Endothelial cell of umbilical vein (primary cell): ENCODE measurements around the gene PPP2R3C. TPM values are rescaled to one million over a fixed set of nuclear protein-coding genes. Genes with fewer than 3 reads are reported as not detected.
A peak's percentile ranks its signal among the peaks of the same experiment; 100 is the strongest.

ENCODE experiments used
- BruUV-seq: library from RNA; stranded (reverse); fragments of 400-500 nt; replicated peaks from 2 replicates; lab custom pipeline; 2021; lab: Mats Ljungman, UMichigan
- CTCF ChIA-PET: fragments of 300-600, 350-600 bp; sonication (Branson Sonifier 250); formaldehyde crosslinking; loops from one replicate; lab custom pipeline; 2021; ENCODE audit warnings: antibody characterized with exemption, inconsistent platforms; lab: Charles Lee
- POLR2A ChIA-PET: fragments of 300-600, 350-600 bp; sonication (Branson Sonifier 250); formaldehyde crosslinking; loops from one replicate; lab custom pipeline; 2021; ENCODE audit warnings: antibody characterized with exemption, inconsistent platforms; lab: Charles Lee
- DNase-seq: peaks from one replicate; pipeline ENCODE4 v3.0.0-alpha.2; 2011; ENCODE audit warnings: low read depth, low spot score
- FAIRE-seq: peaks from 2 replicates; lab custom pipeline; 2011; peaks lifted over from hg19 to GRCh38; lab: Jason Lieb, UNC
- H2AFZ ChIP-seq: 2 replicates; pipeline ENCODE4 v1.6.0; 2012; ENCODE audit warnings: low read depth, low read length, control low read depth, inconsistent platforms
- H3K27ac ChIP-seq: 2 replicates; pipeline ENCODE4 v1.5.1; 2011; ENCODE audit warnings: low read depth, mild to moderate bottlenecking, control low read depth, low read length, moderate library complexity; ENCODE audit not compliant: insufficient read depth
- H3K27me3 ChIP-seq, 2 experiments: 2 replicates each; pipeline versions ENCODE4 v1.6.0 to v1.6.1; 2011; ENCODE audit warnings: low read length in 2 of 2, mixed read lengths in 1 of 2; ENCODE audit not compliant: control insufficient read depth in 2 of 2, insufficient read depth in 2 of 2
- H3K36me3 ChIP-seq, 2 experiments: 2 replicates in 1 of 2; 3 replicates in 1 of 2; pipeline ENCODE4 v1.5.1; 2011; ENCODE audit warnings: low read length in 2 of 2, mild to moderate bottlenecking in 1 of 2, moderate library complexity in 1 of 2; ENCODE audit not compliant: control insufficient read depth in 2 of 2, insufficient read depth in 2 of 2; ENCODE audit errors: extremely low read depth in 1 of 2
- H3K4me1 ChIP-seq: 3 replicates; pipeline ENCODE4 v1.5.1; 2011; ENCODE audit warnings: mild to moderate bottlenecking, low read length; ENCODE audit not compliant: control insufficient read depth, insufficient read depth; ENCODE audit errors: extremely low read depth
- H3K4me2 ChIP-seq: 2 replicates; pipeline ENCODE4 v1.6.1; 2011; ENCODE audit warnings: low read length, control low read depth, mixed read lengths; ENCODE audit not compliant: insufficient read depth
- H3K4me3 ChIP-seq, 3 experiments: fragments of 200-600 bp in 1 of 3; sonication (generic), shearing (Covaris generic) in 1 of 3; replicated peaks in 1 of 3; 2 replicates each; pipeline ENCODE4 v1.5.1; 2011 to 2016; ENCODE audit warnings: control low read depth in 3 of 3, low read length in 3 of 3, mild to moderate bottlenecking in 2 of 3, inconsistent platforms in 1 of 3, low read depth in 1 of 3, moderate library complexity in 1 of 3; ENCODE audit not compliant: insufficient read depth in 1 of 3
- H3K79me2 ChIP-seq: 2 replicates; pipeline ENCODE4 v1.6.0; 2012; ENCODE audit warnings: low read length, inconsistent platforms; ENCODE audit not compliant: control insufficient read depth, insufficient read depth
- H3K9ac ChIP-seq: replicated peaks from 2 replicates; pipeline ENCODE3; 2011; ENCODE audit warnings: low read length, control low read depth; ENCODE audit not compliant: insufficient read depth; ENCODE audit errors: extremely low read depth
- H3K9me1 ChIP-seq: replicated peaks from 3 replicates; pipeline ENCODE4 v1.6.0; 2011; ENCODE audit warnings: mild to moderate bottlenecking, low read length; ENCODE audit not compliant: control insufficient read depth, insufficient read depth; ENCODE audit errors: extremely low read depth
- H3K9me3 ChIP-seq: replicated peaks from 2 replicates; pipeline ENCODE4 v1.5.1; 2012; ENCODE audit warnings: low read length, inconsistent platforms; ENCODE audit not compliant: control insufficient read depth, insufficient read depth
- H4K20me1 ChIP-seq: replicated peaks from 2 replicates; pipeline ENCODE3; 2011; ENCODE audit warnings: mild to moderate bottlenecking, low read length; ENCODE audit not compliant: control insufficient read depth, insufficient read depth; ENCODE audit errors: extremely low read depth
- EZH2 ChIP-seq: IDR thresholded peaks from 2 replicates; pipeline ENCODE4 v1.6.1; 2012; ENCODE audit warnings: borderline replicate concordance, low read depth, mild to moderate bottlenecking, moderate library complexity, low read length, inconsistent platforms; ENCODE audit not compliant: severe bottlenecking
- FOS ChIP-seq: IDR thresholded peaks from 2 replicates; pipeline ENCODE4 v1.6.1; 2011; ENCODE audit warnings: mild to moderate bottlenecking, low read length, moderate library complexity, borderline replicate concordance; ENCODE audit not compliant: insufficient read depth
- GATA2 ChIP-seq: IDR thresholded peaks from 2 replicates; pipeline ENCODE4 v1.7.0; 2011; ENCODE audit warnings: low read depth, mild to moderate bottlenecking, moderate library complexity, mixed read lengths, low read length; ENCODE audit not compliant: insufficient read length, insufficient read depth
- JUN ChIP-seq: IDR thresholded peaks from 2 replicates; pipeline ENCODE4 v1.6.1; 2011; ENCODE audit warnings: borderline replicate concordance, low read depth; ENCODE audit not compliant: insufficient read length, insufficient read depth
- MAX ChIP-seq: IDR thresholded peaks from 2 replicates; pipeline ENCODE4 v1.6.1; 2011; ENCODE audit not compliant: insufficient read depth, insufficient read length
- MYC ChIP-seq: IDR thresholded peaks from one replicate; pipeline ENCODE4 v1.6.1; 2011; ENCODE audit warnings: mild to moderate bottlenecking, low read depth, low read length
- POLR2A ChIP-seq: IDR thresholded peaks from 2 replicates; pipeline ENCODE4 v1.6.1; 2012; ENCODE audit warnings: low read depth, mild to moderate bottlenecking, control low read depth, low read length
- POLR2AphosphoS5 ChIP-seq: IDR thresholded peaks from 2 replicates; pipeline ENCODE4 v1.6.1; 2012; ENCODE audit warnings: low read depth, mild to moderate bottlenecking, control low read depth, low read length, moderate library complexity; ENCODE audit not compliant: insufficient read depth
- dilution Hi-C: fragments of 300-500 bp; cut with MboI; formaldehyde crosslinking; loops from one replicate; pipeline ENCODE4 v1.15.0; 2019; ENCODE audit warnings: low sequenced_read_pairs; ENCODE audit not compliant: extremely low pct_ligation_motif_present
- intact Hi-C: fragments of 100-400 bp; cut with micrococcal nuclease; formaldehyde crosslinking; loops from one replicate; pipeline ENCODE4 v1.10.0; 2022
- polyA plus RNA-seq, 4 experiments: library from polyadenylated mRNA; depleted of rRNA in 3 of 4; stranded (reverse) in 3 of 4; unstranded in 1 of 4; fragments of >200 nt; gene quantifications; 2 replicates each; pipeline versions ENCODE4 v1.2.1 to v1.2.3, GENCODE V29; 2011 to 2012; ENCODE audit warnings: missing spikeins in 1 of 4
- total RNA-seq: library from RNA; stranded (reverse); gene quantifications from 2 replicates; pipeline ENCODE4 v1.2.3, GENCODE V29; 2021
- TF ChIP-seq, protein P1 (sequence below), 2 donors: IDR thresholded peaks; 1 replicate in 1 of 2; 2 replicates in 1 of 2; pipeline ENCODE4 v1.5.1; 2011; ENCODE audit warnings: low read length in 2 of 2, mild to moderate bottlenecking in 2 of 2, moderate library complexity in 2 of 2, control low read depth in 1 of 2, inconsistent platforms in 1 of 2, low read depth in 1 of 2; ENCODE audit not compliant: insufficient read depth in 1 of 2; ENCODE audit errors: extremely low read depth in 1 of 2

Gene PPP2R3C
- total and polyA plus RNA-seq, 2 donors (not counting 3 experiments of a cell fraction or from before 2014, with no cell fraction given): 10.2 to 40.6 TPM

GRCh38 chr14:35045798-35046047, 76.1 kb downstream of the PPP2R3C start:
- dilution Hi-C loops: no loop called here
- Histone ChIP-seq H3K36me3 (no peaks in the 10 kb centered on the region), H2AFZ (peak overlapping the region; percentile 90), H4K20me1 (no peaks in the 10 kb centered on the region), H3K4me1 (peaks cover 20% of the 10 kb centered on the region), H3K27ac (peak overlapping the region; percentile 94), H3K27me3 (no peaks in the 10 kb centered on the region), H3K79me2 (peaks cover 11% of the 10 kb centered on the region), H3K9me3 (no peaks in the 10 kb centered on the region), H3K9me1 (no peaks in the 10 kb centered on the region), H3K4me3 (peak overlapping the region; percentile 63 to 91 (median 69)), H3K9ac (peak overlapping the region; percentile 93), H3K4me2 (peak overlapping the region; percentile 96)
- DNase-seq: no peak
- TF ChIP-seq GATA2: no peak
- TF ChIP-seq MAX: no peak
- TF ChIP-seq EZH2: no peak
- TF ChIP-seq MYC: no peak
- TF ChIP-seq POLR2AphosphoS5: no peak
- TF ChIP-seq POLR2A: no peak
- no peak for TF ChIP-seq JUN
- TF ChIP-seq, protein P1, sequence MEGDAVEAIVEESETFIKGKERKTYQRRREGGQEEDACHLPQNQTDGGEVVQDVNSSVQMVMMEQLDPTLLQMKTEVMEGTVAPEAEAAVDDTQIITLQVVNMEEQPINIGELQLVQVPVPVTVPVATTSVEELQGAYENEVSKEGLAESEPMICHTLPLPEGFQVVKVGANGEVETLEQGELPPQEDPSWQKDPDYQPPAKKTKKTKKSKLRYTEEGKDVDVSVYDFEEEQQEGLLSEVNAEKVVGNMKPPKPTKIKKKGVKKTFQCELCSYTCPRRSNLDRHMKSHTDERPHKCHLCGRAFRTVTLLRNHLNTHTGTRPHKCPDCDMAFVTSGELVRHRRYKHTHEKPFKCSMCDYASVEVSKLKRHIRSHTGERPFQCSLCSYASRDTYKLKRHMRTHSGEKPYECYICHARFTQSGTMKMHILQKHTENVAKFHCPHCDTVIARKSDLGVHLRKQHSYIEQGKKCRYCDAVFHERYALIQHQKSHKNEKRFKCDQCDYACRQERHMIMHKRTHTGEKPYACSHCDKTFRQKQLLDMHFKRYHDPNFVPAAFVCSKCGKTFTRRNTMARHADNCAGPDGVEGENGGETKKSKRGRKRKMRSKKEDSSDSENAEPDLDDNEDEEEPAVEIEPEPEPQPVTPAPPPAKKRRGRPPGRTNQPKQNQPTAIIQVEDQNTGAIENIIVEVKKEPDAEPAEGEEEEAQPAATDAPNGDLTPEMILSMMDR (IDR thresholded peaks at IDR 0.05; ENCODE audit: extremely low read depth in 1 of 2, insufficient read depth in 1 of 2, low read depth in 1 of 2, low read length in 2 of 2): no peak
- TF ChIP-seq FOS: no peak
- no peak for FAIRE-seq
- CTCF ChIA-PET: interaction anchor here (1.1 to 1.8 kb wide), 4 partner anchors 10 to 373 kb away, joined by 3 to 6 read pairs (median 5); no protein-coding TSS in a partner anchor
- TSS peak; percentile 87 for BruUV-seq
- POLR2A ChIA-PET: interaction anchor here (0.8 to 1.4 kb wide), 7 partner anchors 19 to 395 kb away, joined by 3 to 10 read pairs (median 4); partner anchors contain the start of genes BAZ1A, NFKBIA and SRP54
- intact Hi-C loops: loop anchor here (1.0 to 5.0 kb wide), 4 partner anchors 63 to 367 kb away; partner anchors contain the start of genes BAZ1A, PPP2R3C and SRP54
